Measurements from ENCODE around the gene ZNF275. TPM values are rescaled to one million over a fixed set of nuclear protein-coding genes. Genes with fewer than 3 reads are reported as not detected.

Gene ZNF275
- total RNA-seq, 1 donor from 2014 or later: 7.5 TPM

- H3K79me2 ChIP-seq (ENCODE audit: low read depth): no peaks in the 10 kb centered on the region
- TF ChIP-seq CTCF (IDR thresholded peaks at IDR 0.05): no peak
- TF ChIP-seq EZH2phosphoT487 (IDR thresholded peaks at IDR 0.05): no peak
- no peak for TF ChIP-seq EZH2 (IDR thresholded peaks at IDR 0.05)
- Mint-ChIP-seq H3K4me1 (no peaks in the 10 kb centered on the region), H3K27me3 (ENCODE audit: insufficient read depth, low read depth) (peaks cover 7% of the 10 kb centered on the region), H3K27ac (no peak overlapping the region), H3K9me3 (peaks cover 18% of the 10 kb centered on the region), H3K4me3 (no peak overlapping the region), H3K36me3 (no peaks in the 10 kb centered on the region)
- H3K9ac ChIP-seq: no peak overlapping the region
- no peak overlapping the region for H3K27ac ChIP-seq
- no peaks in the 10 kb centered on the region for H3K4me1 ChIP-seq
- H3K4me2 ChIP-seq: no peak overlapping the region
- no peak for DNase-seq (ENCODE audit: low spot score)
- H3K4me3 ChIP-seq: no peak overlapping the region
- H3K36me3 ChIP-seq: no peaks in the 10 kb centered on the region
- peaks cover 6% of the 10 kb centered on the region for H3K9me3 ChIP-seq (ENCODE audit: low read depth)
- no peaks in the 10 kb centered on the region for H3K27me3 ChIP-seq
- H3F3A ChIP-seq (ENCODE audit: low read depth): peaks cover 12% of the 10 kb centered on the region
- no peak overlapping the region for H2AFZ ChIP-seq (replicated peaks)
- no peaks in the 10 kb centered on the region for H4K20me1 ChIP-seq (ENCODE audit: low read depth)
Measured at GRCh38 chrX:153379971-153380581, 46.1 kb downstream of the ZNF275 start.

DNA sequence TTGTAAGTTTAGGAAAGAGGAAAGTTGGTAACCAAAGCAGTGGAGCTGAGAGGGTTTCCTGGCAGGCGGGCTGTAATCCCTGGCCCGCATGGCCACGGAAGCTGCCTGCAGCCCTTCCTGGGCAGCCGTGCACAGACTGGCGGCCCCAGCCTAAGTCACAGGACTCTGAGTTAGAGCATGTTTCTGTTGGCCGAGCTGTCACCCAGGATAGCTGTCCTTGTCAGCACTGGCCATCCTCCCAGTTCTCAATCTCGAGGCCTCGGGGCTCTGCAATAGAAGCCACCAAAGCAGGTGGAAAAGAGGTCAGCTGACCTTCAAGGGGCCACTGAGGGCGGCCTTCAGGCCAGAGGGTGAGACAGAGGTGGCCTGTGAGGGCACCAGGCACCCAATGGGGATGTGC is 46.7 kb downstream of the ZNF275 start:
- Mint-ChIP-seq H3K4me1 (no peaks in the 10 kb centered on the region), H3K36me3 (no peaks in the 10 kb centered on the region), H3K9me3 (peaks cover 18% of the 10 kb centered on the region), H3K27me3 (ENCODE audit: insufficient read depth, low read depth) (peaks cover 7% of the 10 kb centered on the region), H3K27ac (no peak overlapping the region), H3K4me3 (no peak overlapping the region)
- H3K36me3 ChIP-seq: no peaks in the 10 kb centered on the region
- H3K27ac ChIP-seq: no peak overlapping the region
- H3K4me1 ChIP-seq: no peaks in the 10 kb centered on the region
- H3K79me2 ChIP-seq (ENCODE audit: low read depth): no peaks in the 10 kb centered on the region
- H3K4me3 ChIP-seq: no peak overlapping the region
- peaks cover 6% of the 10 kb centered on the region for H3K9me3 ChIP-seq (ENCODE audit: low read depth)
- no peaks in the 10 kb centered on the region for H3K27me3 ChIP-seq
- no peak overlapping the region for H3K4me2 ChIP-seq
- no peak for DNase-seq (ENCODE audit: low spot score)
- H3K9ac ChIP-seq: no peak overlapping the region
- TF ChIP-seq EZH2 (IDR thresholded peaks at IDR 0.05) (no peak), EZH2phosphoT487 (IDR thresholded peaks at IDR 0.05) (no peak), CTCF (IDR thresholded peaks at IDR 0.05) (no peak)
- no peaks in the 10 kb centered on the region for H4K20me1 ChIP-seq (ENCODE audit: low read depth)
- H3F3A ChIP-seq (ENCODE audit: low read depth): peaks cover 12% of the 10 kb centered on the region
- H2AFZ ChIP-seq (replicated peaks): no peak overlapping the region

- H3K36me3 Mint-ChIP-seq: no peaks in the 10 kb centered on the region
- Histone ChIP-seq H3K27me3 (no peaks in the 10 kb centered on the region), H4K20me1 (ENCODE audit: low read depth) (no peaks in the 10 kb centered on the region), H3K4me2 (no peak overlapping the region), H3K4me3 (no peak overlapping the region), H2AFZ (replicated peaks) (no peak overlapping the region), H3F3A (ENCODE audit: low read depth) (peaks cover 12% of the 10 kb centered on the region), H3K9me3 (ENCODE audit: low read depth) (peaks cover 3% of the 10 kb centered on the region), H3K79me2 (ENCODE audit: low read depth) (no peaks in the 10 kb centered on the region), H3K9ac (no peak overlapping the region), H3K4me1 (no peaks in the 10 kb centered on the region), H3K36me3 (no peaks in the 10 kb centered on the region), H3K27ac (no peak overlapping the region)
- DNase-seq (ENCODE audit: low spot score): peak; percentile 43
- no peak overlapping the region for H3K27ac Mint-ChIP-seq
- peaks cover 8% of the 10 kb centered on the region for H3K27me3 Mint-ChIP-seq (ENCODE audit: insufficient read depth, low read depth)
- no peaks in the 10 kb centered on the region for H3K4me1 Mint-ChIP-seq
- no peak for TF ChIP-seq CTCF (IDR thresholded peaks at IDR 0.05)
- TF ChIP-seq EZH2phosphoT487 (IDR thresholded peaks at IDR 0.05): no peak
- no peak for TF ChIP-seq EZH2 (IDR thresholded peaks at IDR 0.05)
- H3K4me3 Mint-ChIP-seq: no peak overlapping the region
- H3K9me3 Mint-ChIP-seq: peaks cover 14% of the 10 kb centered on the region
Measured at GRCh38 chrX:153381684-153382532, 48.0 kb downstream of the ZNF275 start.
